ENCODE data around the gene CA4. TPM values are rescaled to one million over a fixed set of nuclear protein-coding genes. Genes with fewer than 3 reads are reported as not detected.

CA4 gene
- total RNA-seq, 1 donor from 2014 or later, result 14.1 TPM

GRCh38 chr17:60165971-60166370, 16.2 kb downstream of the CA4 start:
- Histone ChIP-seq H2AFZ (replicated peaks) (no peak overlapping the region), H3K4me1 (peaks cover 44% of the 10 kb centered on the region), H3K27me3 (no peaks in the 10 kb centered on the region), H3K9ac (no peak overlapping the region), H3K4me2 (no peak overlapping the region), H3K79me2 (ENCODE audit: low read depth) (no peaks in the 10 kb centered on the region), H3K4me3 (no peak overlapping the region), H3K9me3 (ENCODE audit: low read depth) (no peaks in the 10 kb centered on the region), H4K20me1 (ENCODE audit: low read depth) (no peaks in the 10 kb centered on the region), H3K36me3 (no peaks in the 10 kb centered on the region), H3K27ac (no peak overlapping the region), H3F3A (ENCODE audit: low read depth) (peaks cover 28% of the 10 kb centered on the region)
- no peak overlapping the region for H3K4me3 Mint-ChIP-seq
- H3K4me1 Mint-ChIP-seq, result peaks cover 42% of the 10 kb centered on the region
- H3K27me3 Mint-ChIP-seq (ENCODE audit: insufficient read depth, low read depth), result peaks cover 8% of the 10 kb centered on the region
- H3K36me3 Mint-ChIP-seq, result no peaks in the 10 kb centered on the region
- no peaks in the 10 kb centered on the region for H3K9me3 Mint-ChIP-seq
- no peak for DNase-seq (ENCODE audit: low spot score)
- TF ChIP-seq EZH2phosphoT487 (IDR thresholded peaks at IDR 0.05) (no peak), CTCF (IDR thresholded peaks at IDR 0.05) (no peak), EZH2 (IDR thresholded peaks at IDR 0.05) (no peak)
- H3K27ac Mint-ChIP-seq, result no peak overlapping the region

- TF ChIP-seq EZH2 (IDR thresholded peaks at IDR 0.05), result no peak
- TF ChIP-seq EZH2phosphoT487 (IDR thresholded peaks at IDR 0.05), result no peak
- no peak for TF ChIP-seq CTCF (IDR thresholded peaks at IDR 0.05)
- H3K27ac Mint-ChIP-seq, result no peak overlapping the region
- H3K4me3 ChIP-seq, result no peak overlapping the region
- no peaks in the 10 kb centered on the region for H3K36me3 Mint-ChIP-seq
- peaks cover 5% of the 10 kb centered on the region for H3K27me3 Mint-ChIP-seq (ENCODE audit: insufficient read depth, low read depth)
- H3K4me1 Mint-ChIP-seq, result peaks cover 31% of the 10 kb centered on the region
- H3K9me3 ChIP-seq (ENCODE audit: low read depth), result no peaks in the 10 kb centered on the region
- H3K27ac ChIP-seq, result no peak overlapping the region
- no peak for DNase-seq (ENCODE audit: low spot score)
- H3K4me1 ChIP-seq, result peaks cover 32% of the 10 kb centered on the region
- H2AFZ ChIP-seq (replicated peaks), result no peak overlapping the region
- peaks cover 28% of the 10 kb centered on the region for H3F3A ChIP-seq (ENCODE audit: low read depth)
- no peaks in the 10 kb centered on the region for H3K9me3 Mint-ChIP-seq
- no peaks in the 10 kb centered on the region for H3K27me3 ChIP-seq
- H4K20me1 ChIP-seq (ENCODE audit: low read depth), result no peaks in the 10 kb centered on the region
- H3K79me2 ChIP-seq (ENCODE audit: low read depth), result no peaks in the 10 kb centered on the region
- no peaks in the 10 kb centered on the region for H3K36me3 ChIP-seq
- H3K4me2 ChIP-seq, result no peak overlapping the region
- H3K9ac ChIP-seq, result no peak overlapping the region
- no peak overlapping the region for H3K4me3 Mint-ChIP-seq
Measured at GRCh38 chr17:60167065-60167741, 17.4 kb downstream of the CA4 start.

- H3K4me1 Mint-ChIP-seq, result peaks cover 21% of the 10 kb centered on the region
- Histone ChIP-seq H3K36me3 (no peaks in the 10 kb centered on the region), H3F3A (ENCODE audit: low read depth) (peaks cover 23% of the 10 kb centered on the region), H2AFZ (replicated peaks) (peak overlapping the region; percentile 26), H3K4me2 (no peak overlapping the region), H4K20me1 (ENCODE audit: low read depth) (no peaks in the 10 kb centered on the region), H3K79me2 (ENCODE audit: low read depth) (no peaks in the 10 kb centered on the region), H3K9ac (no peak overlapping the region), H3K27ac (no peak overlapping the region), H3K9me3 (ENCODE audit: low read depth) (no peaks in the 10 kb centered on the region), H3K4me1 (peaks cover 18% of the 10 kb centered on the region), H3K27me3 (no peaks in the 10 kb centered on the region), H3K4me3 (no peak overlapping the region)
- no peaks in the 10 kb centered on the region for H3K36me3 Mint-ChIP-seq
- DNase-seq (ENCODE audit: low spot score), result no peak
- H3K27ac Mint-ChIP-seq, result peak overlapping the region; percentile 27
- no peak overlapping the region for H3K4me3 Mint-ChIP-seq
- no peaks in the 10 kb centered on the region for H3K9me3 Mint-ChIP-seq
- TF ChIP-seq EZH2phosphoT487 (IDR thresholded peaks at IDR 0.05), result no peak
- TF ChIP-seq CTCF (IDR thresholded peaks at IDR 0.05), result no peak
- no peak for TF ChIP-seq EZH2 (IDR thresholded peaks at IDR 0.05)
- peaks cover 2% of the 10 kb centered on the region for H3K27me3 Mint-ChIP-seq (ENCODE audit: insufficient read depth, low read depth)
Measured at GRCh38 chr17:60168654-60169053, 18.9 kb downstream of the CA4 start.
